Stimulated activated CD8-positive, alpha-beta memory T cell treated with anti-CD3 and anti-CD28 coated beads, Interleukin-12 subunit alpha, Interleukin-12 subunit beta, amount 100 ng/mL, for 1 hour (primary cell): ENCODE measurements around the gene EMX1.

Source experiments
- DNase-seq: peaks from one replicate; pipeline ENCODE4 v3.0.0-alpha.2; 2020; ENCODE audit warnings: low read depth

Gene EMX1

DNA sequence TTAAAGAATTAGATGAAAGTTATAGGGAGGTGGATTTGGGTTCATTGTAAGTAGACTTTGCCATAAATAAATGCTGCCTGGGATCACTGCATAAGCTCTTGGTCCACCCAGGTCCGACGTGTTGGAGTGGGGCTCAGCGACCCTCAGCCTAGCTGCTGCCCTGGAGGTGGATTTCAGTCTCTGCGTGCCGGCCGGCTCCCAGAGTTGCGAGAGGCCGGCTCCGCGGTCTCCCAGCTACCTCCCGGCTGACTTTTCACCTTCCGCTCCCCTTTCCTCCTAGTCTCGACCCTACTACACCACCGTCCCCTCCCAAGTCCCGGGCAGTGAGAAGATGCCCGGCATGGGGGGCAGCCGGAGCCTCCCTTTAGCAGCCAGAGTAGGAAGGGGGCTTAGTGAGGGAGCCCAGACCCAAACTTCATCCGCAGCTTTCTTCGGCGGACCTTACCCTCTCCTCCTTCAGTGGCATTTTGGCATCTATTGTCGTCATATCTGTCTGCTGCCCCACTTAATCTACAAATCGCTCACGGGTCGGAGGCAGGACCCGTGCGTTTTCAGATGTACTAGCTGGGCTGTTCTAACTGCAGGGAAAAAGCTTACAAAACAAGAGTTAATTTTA, 8.1 kb downstream of the EMX1 start:
- DNase-seq: no peak

DNA sequence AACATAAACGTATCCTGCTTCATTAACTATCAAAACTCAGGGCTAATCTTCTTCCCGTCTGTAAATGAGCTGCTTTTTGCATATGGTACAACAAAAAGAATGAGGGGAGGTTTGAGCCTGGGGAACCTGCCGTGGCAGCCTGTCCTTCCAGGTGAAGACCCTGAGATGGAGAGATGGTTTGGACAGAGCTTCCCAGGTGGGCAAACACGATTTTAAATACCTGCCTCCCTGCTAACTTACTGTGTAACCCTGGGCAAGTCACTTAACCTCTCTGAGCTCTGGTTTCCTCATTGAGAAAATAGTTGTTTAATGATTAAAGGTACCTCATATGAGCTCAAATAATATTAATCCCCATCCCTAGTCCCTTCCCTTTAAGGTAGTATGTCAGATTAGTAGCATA, 9.0 kb downstream of the EMX1 start:
- DNase-seq: no peak

GRCh38 chr2:72926811-72927465, 9.6 kb downstream of the EMX1 start:
- no peak for DNase-seq

- DNase-seq: no peak
Observed at GRCh38 chr2:72927619-72928550, 10.6 kb downstream of the EMX1 start.

- no peak for DNase-seq
Observed at GRCh38 chr2:72929010-72929409, 11.7 kb downstream of the EMX1 start.

- DNase-seq: no peak
Observed at GRCh38 chr2:72931280-72931910, 14.1 kb downstream of the EMX1 start.

- no peak for DNase-seq
Observed at GRCh38 chr2:72932045-72932740, 14.9 kb downstream of the EMX1 start.

DNA sequence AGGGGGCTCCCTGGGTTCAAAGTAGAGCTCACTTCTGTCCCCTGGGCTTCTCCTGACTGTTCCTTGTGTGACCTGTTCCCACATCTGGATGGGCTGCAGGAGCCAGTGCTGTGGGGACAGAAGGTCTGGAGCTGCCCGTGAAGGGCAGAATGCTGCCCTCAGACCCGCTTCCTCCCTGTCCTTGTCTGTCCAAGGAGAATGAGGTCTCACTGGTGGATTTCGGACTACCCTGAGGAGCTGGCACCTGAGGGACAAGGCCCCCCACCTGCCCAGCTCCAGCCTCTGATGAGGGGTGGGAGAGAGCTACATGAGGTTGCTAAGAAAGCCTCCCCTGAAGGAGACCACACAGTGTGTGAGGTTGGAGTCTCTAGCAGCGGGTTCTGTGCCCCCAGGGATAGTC, 15.5 kb downstream of the EMX1 start:
- no peak for DNase-seq

GRCh38 chr2:72933207-72933606, 15.9 kb downstream of the EMX1 start:
- no peak for DNase-seq

DNA sequence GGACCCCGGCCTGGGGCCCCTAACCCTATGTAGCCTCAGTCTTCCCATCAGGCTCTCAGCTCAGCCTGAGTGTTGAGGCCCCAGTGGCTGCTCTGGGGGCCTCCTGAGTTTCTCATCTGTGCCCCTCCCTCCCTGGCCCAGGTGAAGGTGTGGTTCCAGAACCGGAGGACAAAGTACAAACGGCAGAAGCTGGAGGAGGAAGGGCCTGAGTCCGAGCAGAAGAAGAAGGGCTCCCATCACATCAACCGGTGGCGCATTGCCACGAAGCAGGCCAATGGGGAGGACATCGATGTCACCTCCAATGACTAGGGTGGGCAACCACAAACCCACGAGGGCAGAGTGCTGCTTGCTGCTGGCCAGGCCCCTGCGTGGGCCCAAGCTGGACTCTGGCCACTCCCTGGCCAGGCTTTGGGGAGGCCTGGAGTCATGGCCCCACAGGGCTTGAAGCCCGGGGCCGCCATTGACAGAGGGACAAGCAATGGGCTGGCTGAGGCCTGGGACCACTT, 16.4 kb downstream of the EMX1 start:
- no peak for DNase-seq

- no peak for DNase-seq
Observed at GRCh38 chr2:72934683-72935610, 17.6 kb downstream of the EMX1 start.

DNA sequence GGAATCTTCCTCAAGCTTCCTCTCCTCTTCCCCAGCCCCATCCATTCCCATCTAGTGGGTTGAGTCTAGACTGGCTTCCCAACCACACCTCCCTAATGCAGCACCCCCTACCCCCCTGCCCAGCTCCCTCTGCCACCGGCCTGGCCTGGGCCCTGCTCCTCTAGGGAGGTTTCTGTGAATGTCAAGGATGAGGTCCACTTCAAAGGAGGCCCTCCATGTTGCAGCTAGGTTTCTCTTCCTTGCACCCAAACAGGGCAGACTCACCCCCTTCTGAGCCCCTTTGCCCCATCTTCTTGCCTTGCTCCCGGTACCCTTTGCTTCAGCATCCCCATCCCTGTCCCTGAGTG, 18.3 kb downstream of the EMX1 start:
- no peak for DNase-seq

GRCh38 chr2:72936660-72937355, 19.5 kb downstream of the EMX1 start:
- no peak for DNase-seq

DNA sequence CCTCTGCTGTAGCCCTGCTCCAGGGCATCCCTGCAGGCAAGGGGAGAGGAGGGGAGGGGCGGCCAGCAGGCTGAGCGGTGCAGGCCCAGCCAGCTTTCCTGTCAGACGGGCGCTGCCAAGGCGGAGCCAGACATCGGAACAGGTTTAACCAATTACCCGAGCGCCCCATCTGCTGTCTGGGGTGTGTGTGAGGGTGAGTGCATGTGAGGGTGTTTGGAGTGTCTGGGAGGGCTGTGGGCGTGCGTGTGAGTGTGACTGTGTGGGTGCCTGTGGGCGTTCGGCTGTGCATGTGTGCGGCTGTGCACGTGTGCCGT, 20.0 kb downstream of the EMX1 start:
- DNase-seq: no peak

GRCh38 chr2:72938455-72938854, 21.1 kb downstream of the EMX1 start:
- DNase-seq: no peak

DNA sequence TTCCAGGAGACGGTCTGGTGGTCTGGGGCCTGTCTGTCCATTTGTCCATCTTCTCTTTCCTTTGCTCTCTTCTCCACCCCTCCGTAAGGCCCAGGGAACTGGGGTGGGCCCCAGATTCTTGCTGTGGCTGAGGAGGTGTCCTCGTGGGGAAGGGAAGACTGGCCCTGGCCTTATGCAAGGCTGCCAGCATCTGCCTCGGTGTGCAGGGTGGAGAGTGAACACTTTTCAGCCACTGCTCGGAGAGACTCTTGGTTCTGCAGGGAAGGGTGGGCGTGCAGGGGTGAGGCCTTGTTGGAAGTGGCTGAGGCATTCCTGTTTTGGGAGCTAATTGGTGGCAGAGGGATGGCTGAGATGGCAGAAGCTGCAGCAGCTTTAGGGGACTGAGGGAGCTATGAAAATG, 23.0 kb downstream of the EMX1 start:
- DNase-seq: no peak

DNA sequence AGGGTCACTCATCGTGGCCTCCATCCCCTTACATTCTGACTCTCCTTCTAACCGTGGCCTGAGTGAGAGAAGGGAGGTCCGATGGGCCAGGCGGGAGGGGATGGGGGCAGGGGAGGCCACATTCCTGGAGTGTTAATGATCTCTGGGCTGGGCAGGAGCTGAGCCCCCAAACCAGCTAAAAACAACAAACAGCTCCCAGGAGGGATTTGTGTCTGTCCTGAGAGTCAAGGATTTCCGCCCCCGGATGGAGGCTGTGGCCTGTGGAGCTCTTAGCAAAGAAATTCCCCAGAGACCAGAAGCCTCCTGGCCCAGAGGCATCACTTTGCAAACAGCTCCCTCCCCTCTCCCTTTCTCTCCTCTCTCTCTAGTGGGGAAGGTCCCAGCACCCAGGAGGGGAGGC, 23.5 kb downstream of the EMX1 start:
- no peak for DNase-seq

GRCh38 chr2:72942293-72942692, 25.0 kb downstream of the EMX1 start:
- no peak for DNase-seq

DNA sequence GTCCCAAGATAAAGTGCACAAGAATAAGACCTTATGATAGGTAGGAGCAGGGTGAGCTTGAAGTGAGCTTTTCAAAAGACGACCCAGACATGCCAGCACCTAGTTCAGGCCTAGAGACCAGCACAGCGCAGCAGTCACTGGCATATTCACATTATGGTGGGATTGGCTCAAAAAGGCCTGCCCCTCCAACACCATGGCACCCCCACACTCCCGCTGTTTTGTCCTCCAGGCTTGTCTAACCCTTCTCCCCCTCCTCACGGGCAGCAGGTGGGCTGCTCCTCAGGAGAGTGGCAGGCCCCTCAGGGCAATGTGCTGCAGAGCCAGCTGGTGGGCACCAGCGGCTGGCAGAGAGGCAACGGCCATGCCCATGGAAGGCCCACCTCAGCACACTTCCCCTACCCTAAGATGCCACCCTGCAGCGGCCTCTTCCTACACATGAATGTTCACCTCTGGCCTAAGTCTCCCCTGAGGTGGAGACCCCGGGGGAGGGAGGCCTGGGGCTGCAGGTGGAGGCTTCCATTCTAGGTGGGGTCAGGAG, 25.6 kb downstream of the EMX1 start:
- no peak for DNase-seq
